HL-60 (cell line): ENCODE measurements around the gene DLGAP3.

Source experiments
- DNase-seq, 2 experiments: peaks; one replicate each; pipeline ENCODE4 v3.0.0-alpha.2; 2010 to 2020; ENCODE audit warnings: low read depth in 1 of 2, low spot score in 1 of 2
- H3K27ac ChIP-seq: fragments of 250-450 bp; sonication (Bioruptor Pico); replicated peaks from 2 replicates; pipeline ENCODE4 v1.5.1; 2020; ENCODE audit warnings: mild to moderate bottlenecking, moderate library complexity
- H3K27me3 ChIP-seq: fragments of 250-450 bp; sonication (Bioruptor Pico); 2 replicates; pipeline ENCODE4 v1.5.1; 2021; ENCODE audit warnings: mild to moderate bottlenecking, moderate library complexity; ENCODE audit not compliant: insufficient read depth, poor library complexity, severe bottlenecking
- H3K4me3 ChIP-seq: replicated peaks from 2 replicates; pipeline ENCODE4 v1.5.1; 2011; ENCODE audit warnings: mild to moderate bottlenecking, control low read depth, low read length; ENCODE audit not compliant: insufficient read depth
- GABPA ChIP-seq: IDR thresholded peaks from 2 replicates; pipeline ENCODE4 v1.6.1; 2012; ENCODE audit warnings: low read depth
- POLR2AphosphoS5 ChIP-seq: IDR thresholded peaks from 2 replicates; pipeline ENCODE4 v1.6.1; 2012; ENCODE audit warnings: low read depth
- REST ChIP-seq: IDR thresholded peaks from 2 replicates; pipeline ENCODE4 v1.6.1; 2012; ENCODE audit warnings: low read depth; ENCODE audit not compliant: insufficient replicate concordance
- SPI1 ChIP-seq: IDR thresholded peaks from 2 replicates; pipeline ENCODE4 v1.6.1; 2012; ENCODE audit warnings: low read depth, mild to moderate bottlenecking, borderline replicate concordance
- TF ChIP-seq, protein P1 (sequence below): IDR thresholded peaks from one replicate; pipeline ENCODE4 v1.5.1; 2011; ENCODE audit warnings: low read length, control low read depth, inconsistent platforms; ENCODE audit not compliant: insufficient read depth

DLGAP3 gene

GRCh38 chr1:34916104-34916503 lies 13.3 kb downstream of the DLGAP3 start:
- Histone ChIP-seq H3K4me3 (no peak overlapping the region), H3K27me3 (no peaks in the 10 kb centered on the region), H3K27ac (no peak overlapping the region)
- DNase-seq: no peak
- TF ChIP-seq, protein P1, sequence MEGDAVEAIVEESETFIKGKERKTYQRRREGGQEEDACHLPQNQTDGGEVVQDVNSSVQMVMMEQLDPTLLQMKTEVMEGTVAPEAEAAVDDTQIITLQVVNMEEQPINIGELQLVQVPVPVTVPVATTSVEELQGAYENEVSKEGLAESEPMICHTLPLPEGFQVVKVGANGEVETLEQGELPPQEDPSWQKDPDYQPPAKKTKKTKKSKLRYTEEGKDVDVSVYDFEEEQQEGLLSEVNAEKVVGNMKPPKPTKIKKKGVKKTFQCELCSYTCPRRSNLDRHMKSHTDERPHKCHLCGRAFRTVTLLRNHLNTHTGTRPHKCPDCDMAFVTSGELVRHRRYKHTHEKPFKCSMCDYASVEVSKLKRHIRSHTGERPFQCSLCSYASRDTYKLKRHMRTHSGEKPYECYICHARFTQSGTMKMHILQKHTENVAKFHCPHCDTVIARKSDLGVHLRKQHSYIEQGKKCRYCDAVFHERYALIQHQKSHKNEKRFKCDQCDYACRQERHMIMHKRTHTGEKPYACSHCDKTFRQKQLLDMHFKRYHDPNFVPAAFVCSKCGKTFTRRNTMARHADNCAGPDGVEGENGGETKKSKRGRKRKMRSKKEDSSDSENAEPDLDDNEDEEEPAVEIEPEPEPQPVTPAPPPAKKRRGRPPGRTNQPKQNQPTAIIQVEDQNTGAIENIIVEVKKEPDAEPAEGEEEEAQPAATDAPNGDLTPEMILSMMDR: no peak

GRCh38 chr1:34915521-34915920 lies 13.9 kb downstream of the DLGAP3 start:
- DNase-seq: no peak
- no peak overlapping the region for H3K4me3 ChIP-seq
- H3K27ac ChIP-seq: no peak overlapping the region
- H3K27me3 ChIP-seq: no peaks in the 10 kb centered on the region
- TF ChIP-seq SPI1: no peak
- no peak for TF ChIP-seq REST
- TF ChIP-seq, protein P1: no peak
- no peak for TF ChIP-seq GABPA
- no peak for TF ChIP-seq POLR2AphosphoS5

DNA sequence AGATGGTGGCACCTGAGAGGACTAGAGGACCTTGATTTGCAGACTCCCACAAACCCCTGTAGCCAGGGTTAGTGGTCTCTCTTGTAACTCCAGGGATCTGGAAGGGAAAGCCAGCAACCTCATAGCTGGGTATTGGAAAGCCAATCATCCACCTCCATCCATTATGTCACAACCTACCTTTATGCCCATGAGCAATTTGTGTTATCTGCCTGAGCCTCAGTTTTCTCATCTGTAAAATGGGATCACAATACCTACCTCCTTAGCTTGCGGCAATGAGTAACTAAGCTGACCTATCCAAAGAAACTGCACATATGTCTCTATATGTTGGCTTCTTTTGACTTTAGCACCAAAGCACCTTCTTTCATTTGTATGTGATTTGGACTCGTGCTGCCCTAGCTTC lies 14.5 kb downstream of the DLGAP3 start:
- no peak overlapping the region for H3K27ac ChIP-seq
- no peak overlapping the region for H3K4me3 ChIP-seq
- no peak for DNase-seq
- TF ChIP-seq REST (no peak), SPI1 (no peak), POLR2AphosphoS5 (no peak), GABPA (no peak)
- TF ChIP-seq, protein P1: no peak
- no peaks in the 10 kb centered on the region for H3K27me3 ChIP-seq

GRCh38 chr1:34911465-34911864 lies 18.0 kb downstream of the DLGAP3 start:
- no peaks in the 10 kb centered on the region for H3K27me3 ChIP-seq
- no peak overlapping the region for H3K4me3 ChIP-seq
- H3K27ac ChIP-seq: no peak overlapping the region
- DNase-seq: no peak
- TF ChIP-seq REST (no peak), POLR2AphosphoS5 (no peak)
